Body of pancreas (tissue), 4 donors: ENCODE data around the gene GLG1.

ENCODE experiments used
- CTCF ChIP-seq, 7 experiments: fragments of 450-650 bp in 4 of 7; fragments of 200-600 bp in 3 of 7; sonication (generic) in 3 of 7; IDR thresholded peaks; one replicate each; pipeline ENCODE4 v1.5.1; 2016 to 2019; ENCODE audit warnings: antibody characterized with exemption in 7 of 7
- POLR2A ChIP-seq, 3 donors: fragments of 450-650 bp; IDR thresholded peaks; one replicate each; pipeline ENCODE4 v1.6.1; 2016; ENCODE audit warnings: antibody characterized with exemption in 3 of 3, mild to moderate bottlenecking in 2 of 3

GRCh38 chr16:74627506-74628220, 20.7 kb upstream of the GLG1 start:
- TF ChIP-seq CTCF (IDR thresholded peaks at IDR 0.05) (peak in 4 of 7 experiments; percentile 26 to 46 (median 34)), POLR2A (IDR thresholded peaks at IDR 0.05) (no peak)
